Osteocyte (in vitro differentiated cells): ENCODE results near the gene TMBIM4. TPM values are rescaled to one million over a fixed set of nuclear protein-coding genes. Genes with fewer than 3 reads are reported as not detected.
"Not testable (repeated sequence)": the region's sequence is repeated elsewhere in the genome, so short reads cannot be mapped to it uniquely, and the experiment has no call there.

Experiments used
- DNase-seq: peaks from one replicate; pipeline ENCODE4 v3.0.0; 2021; ENCODE audit warnings: mixed read lengths; ENCODE audit not compliant: unreplicated experiment; ENCODE audit errors: extremely low spot score
- H3K27ac Mint-ChIP-seq: one replicate; pipeline ENCODE4 v1.8.0; 2021; ENCODE audit warnings: mild to moderate bottlenecking, mixed read lengths; ENCODE audit not compliant: unreplicated experiment
- H3K27me3 Mint-ChIP-seq: one replicate; pipeline ENCODE4 v1.8.0; 2021; ENCODE audit warnings: mixed read lengths; ENCODE audit not compliant: unreplicated experiment
- H3K36me3 Mint-ChIP-seq: one replicate; pipeline ENCODE4 v1.8.0; 2021; ENCODE audit warnings: mixed read lengths; ENCODE audit not compliant: unreplicated experiment
- H3K4me1 Mint-ChIP-seq: one replicate; pipeline ENCODE4 v1.8.0; 2021; ENCODE audit warnings: mixed read lengths; ENCODE audit not compliant: unreplicated experiment
- H3K4me3 Mint-ChIP-seq: one replicate; pipeline ENCODE4 v1.8.0; 2021; ENCODE audit warnings: mild to moderate bottlenecking, moderate library complexity, mixed read lengths; ENCODE audit not compliant: unreplicated experiment
- H3K9me3 Mint-ChIP-seq: one replicate; pipeline ENCODE4 v1.8.0; 2021; ENCODE audit warnings: mixed read lengths; ENCODE audit not compliant: unreplicated experiment
- CTCF ChIP-seq: fragments of 200-600 bp; sonication (generic); IDR thresholded peaks from 2 replicates; pipeline ENCODE4 v1.5.0; 2021; ENCODE audit warnings: antibody characterized with exemption, mild to moderate bottlenecking, moderate library complexity
- total RNA-seq: library from RNA; stranded (reverse); gene quantifications from 2 replicates; pipeline ENCODE4 v1.2.1, GENCODE V29; 2021

The TMBIM4 gene
- total RNA-seq, 1 donor from 2014 or later, result 51.2 TPM

GRCh38 chr12:66189486-66189843 lies 19.7 kb upstream of the TMBIM4 start:
- Mint-ChIP-seq H3K36me3 (no peaks in the 10 kb centered on the region), H3K27me3 (peaks cover 16% of the 10 kb centered on the region), H3K9me3 (peaks cover 5% of the 10 kb centered on the region), H3K27ac (no peak overlapping the region), H3K4me3 (peak overlapping the region; percentile 52), H3K4me1 (no peaks in the 10 kb centered on the region)
- DNase-seq, result no peak
- TF ChIP-seq CTCF, result no peak

- peaks cover 7% of the 10 kb centered on the region for H3K9me3 Mint-ChIP-seq
- H3K36me3 Mint-ChIP-seq, result no peaks in the 10 kb centered on the region
- no peak within 1 kb of the TSS for H3K27ac Mint-ChIP-seq
- H3K4me1 Mint-ChIP-seq, result no peaks in the 10 kb centered on the region
- peaks cover 18% of the 10 kb centered on the region for H3K27me3 Mint-ChIP-seq
- DNase-seq, result peak; percentile 83
- H3K4me3 Mint-ChIP-seq, result peak within 1 kb of the TSS; percentile 52
- TF ChIP-seq CTCF, result no peak
Measured at GRCh38 chr12:66188584-66189485, 19.0 kb upstream of the TMBIM4 start, which contains the start of gene IRAK3. Gene IRAK3 (plus strand): TSS chr12:66189214. CDS start chr12:66189300, 86 bp downstream.

- H3K27me3 Mint-ChIP-seq, result peaks cover 29% of the 10 kb centered on the region
- no peak for TF ChIP-seq CTCF
Measured at GRCh38 chr12:66187821-66188220, 18.0 kb upstream of the TMBIM4 start.

GRCh38 chr12:66187036-66187435 lies 17.2 kb upstream of the TMBIM4 start:
- DNase-seq, result no peak
- Mint-ChIP-seq H3K27me3 (peaks cover 35% of the 10 kb centered on the region), H3K9me3 (peaks cover 7% of the 10 kb centered on the region), H3K36me3 (no peaks in the 10 kb centered on the region), H3K27ac (no peak overlapping the region), H3K4me3 (no peak overlapping the region), H3K4me1 (no peaks in the 10 kb centered on the region)
- TF ChIP-seq CTCF, result no peak

More at GRCh38 chr12:66187821-66188220, 18.0 kb upstream of the TMBIM4 start:
- Mint-ChIP-seq H3K36me3 (no peaks in the 10 kb centered on the region), H3K27ac (no peak overlapping the region), H3K4me1 (no peaks in the 10 kb centered on the region), H3K9me3 (peaks cover 7% of the 10 kb centered on the region), H3K4me3 (no peak overlapping the region)
- DNase-seq, result no peak

GRCh38 chr12:66184822-66185221 lies 15.0 kb upstream of the TMBIM4 start:
- not testable (repeated sequence) for H3K4me1 Mint-ChIP-seq, H3K27ac Mint-ChIP-seq, DNase-seq, H3K9me3 Mint-ChIP-seq, H3K4me3 Mint-ChIP-seq, H3K36me3 Mint-ChIP-seq
- peaks cover 26% of the 10 kb centered on the region for H3K27me3 Mint-ChIP-seq
